ENCODE measurements around the gene DLEC1.

The DLEC1 gene

GRCh38 chr3:38151667-38152265 lies 112.8 kb downstream of the DLEC1 start:
- peaks cover 13% of the 10 kb centered on the region for H3K27me3 Mint-ChIP-seq (ENCODE audit: low read depth, poor library complexity)
- no peaks in the 10 kb centered on the region for H3K4me1 Mint-ChIP-seq
- peaks cover 13% of the 10 kb centered on the region for H3K9me3 Mint-ChIP-seq
- no peak overlapping the region for H3K4me3 Mint-ChIP-seq
- no peaks in the 10 kb centered on the region for H3K36me3 Mint-ChIP-seq (ENCODE audit: low read depth)
- no peak for DNase-seq
- TF ChIP-seq CTCF (IDR thresholded peaks at IDR 0.05): no peak
- H3K27ac Mint-ChIP-seq: no peak overlapping the region

- Mint-ChIP-seq H3K4me1 (no peaks in the 10 kb centered on the region), H3K27ac (no peak overlapping the region), H3K9me3 (peaks cover 5% of the 10 kb centered on the region), H3K36me3 (ENCODE audit: low read depth) (no peaks in the 10 kb centered on the region), H3K4me3 (no peak overlapping the region), H3K27me3 (ENCODE audit: low read depth, poor library complexity) (peaks cover 9% of the 10 kb centered on the region)
- no peak for TF ChIP-seq CTCF (IDR thresholded peaks at IDR 0.05)
- no peak for DNase-seq
These were observed 113.6 kb downstream of the DLEC1 start for GRCh38 chr3:38152609-38153008.

- no peaks in the 10 kb centered on the region for H3K9me3 Mint-ChIP-seq
These were observed 114.2 kb downstream of the DLEC1 start for GRCh38 chr3:38153221-38153620.

GRCh38 chr3:38154033-38154494 lies 115.1 kb downstream of the DLEC1 start:
- Mint-ChIP-seq H3K27me3 (ENCODE audit: low read depth, poor library complexity) (peaks cover 9% of the 10 kb centered on the region), H3K4me1 (no peaks in the 10 kb centered on the region), H3K36me3 (ENCODE audit: low read depth) (no peaks in the 10 kb centered on the region), H3K27ac (no peak overlapping the region), H3K9me3 (no peaks in the 10 kb centered on the region), H3K4me3 (no peak overlapping the region)
- no peak for DNase-seq
- TF ChIP-seq CTCF (IDR thresholded peaks at IDR 0.05): no peak

More at GRCh38 chr3:38153221-38153620, 114.2 kb downstream of the DLEC1 start:
- Mint-ChIP-seq H3K4me1 (no peaks in the 10 kb centered on the region), H3K27ac (no peak overlapping the region), H3K36me3 (ENCODE audit: low read depth) (no peaks in the 10 kb centered on the region), H3K27me3 (ENCODE audit: low read depth, poor library complexity) (peaks cover 9% of the 10 kb centered on the region), H3K4me3 (no peak overlapping the region)
- no peak for TF ChIP-seq CTCF (IDR thresholded peaks at IDR 0.05)
- DNase-seq: no peak

- no peaks in the 10 kb centered on the region for H3K36me3 Mint-ChIP-seq (ENCODE audit: low read depth)
- H3K9me3 Mint-ChIP-seq: no peaks in the 10 kb centered on the region
- DNase-seq: no peak
- no peak for TF ChIP-seq CTCF (IDR thresholded peaks at IDR 0.05)
- no peak overlapping the region for H3K27ac Mint-ChIP-seq
- H3K4me3 Mint-ChIP-seq: no peak overlapping the region
- no peaks in the 10 kb centered on the region for H3K4me1 Mint-ChIP-seq
- peaks cover 7% of the 10 kb centered on the region for H3K27me3 Mint-ChIP-seq (ENCODE audit: low read depth, poor library complexity)
These were observed 115.7 kb downstream of the DLEC1 start for GRCh38 chr3:38154625-38155255.

- no peaks in the 10 kb centered on the region for H3K9me3 Mint-ChIP-seq
- H3K27me3 Mint-ChIP-seq (ENCODE audit: low read depth, poor library complexity): peaks cover 9% of the 10 kb centered on the region
- H3K4me1 Mint-ChIP-seq: no peaks in the 10 kb centered on the region
- TF ChIP-seq CTCF (IDR thresholded peaks at IDR 0.05): no peak
- H3K36me3 Mint-ChIP-seq (ENCODE audit: low read depth): no peaks in the 10 kb centered on the region
- no peak overlapping the region for H3K27ac Mint-ChIP-seq
- no peak for DNase-seq
- no peak overlapping the region for H3K4me3 Mint-ChIP-seq
These were observed 116.8 kb downstream of the DLEC1 start for GRCh38 chr3:38155825-38156224.

Data from nephron progenitor cell (in vitro differentiated cells).